ENCODE results near the gene CAMSAP1.

DNA sequence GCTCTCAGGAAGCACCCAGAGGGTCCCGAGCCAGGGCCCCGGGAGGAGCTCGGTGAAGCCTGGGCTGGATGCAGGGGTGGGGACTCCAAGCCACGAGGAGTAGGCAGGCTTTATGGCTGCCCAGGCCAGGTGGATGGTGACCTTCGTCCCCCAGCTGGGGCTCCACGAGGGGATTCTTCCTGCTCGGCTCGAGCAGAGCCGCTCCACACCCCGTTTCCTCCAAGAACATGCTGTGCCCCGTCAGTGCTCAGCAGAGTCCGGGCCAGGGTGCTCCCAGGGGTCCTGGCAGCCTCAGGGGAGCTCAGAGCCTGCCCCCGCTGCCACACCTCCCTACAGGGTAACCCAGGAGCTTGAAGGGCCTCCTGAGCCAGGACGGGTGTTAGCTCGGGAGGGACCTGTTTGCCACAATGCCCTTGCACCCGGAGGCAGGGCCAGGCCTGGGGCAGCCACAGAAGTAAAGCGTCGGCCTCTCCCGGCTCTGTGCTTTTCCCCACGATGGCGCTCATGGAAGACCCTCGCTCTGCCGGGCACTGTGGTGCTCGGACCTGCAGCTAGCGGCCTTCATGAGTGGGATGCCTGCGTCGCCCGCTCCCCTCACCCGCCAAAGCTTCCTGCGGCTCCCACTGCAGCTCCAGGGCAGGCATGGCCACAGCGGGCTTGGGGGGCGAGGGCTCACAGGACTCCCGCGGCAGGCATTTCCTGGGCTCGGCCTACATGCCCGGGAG is 118.6 kb downstream of the CAMSAP1 start:
- no peak for TF ChIP-seq EZH2 (IDR thresholded peaks at IDR 0.05; ENCODE audit: insufficient read depth, poor library complexity, severe bottlenecking)
- no peak for TF ChIP-seq EZH2phosphoT487 (IDR thresholded peaks at IDR 0.05; ENCODE audit: insufficient read depth, low read depth)

Data from GM23248 (cell line).